H1 (cell line): ENCODE measurements around the gene HSPBAP1. TPM values are rescaled to one million over a fixed set of nuclear protein-coding genes. Genes with fewer than 3 reads are reported as not detected.

Experiments
- CTCF ChIA-PET: fragments of 300-600 bp; sonication (Branson Sonifier 250); formaldehyde crosslinking; loops from one replicate; lab custom pipeline; 2021; ENCODE audit not compliant: partially characterized antibody; lab: Charles Lee
- POLR2A ChIA-PET: fragments of 300-600 bp; sonication (Branson Sonifier 250); formaldehyde crosslinking; loops from one replicate; lab custom pipeline; 2021; ENCODE audit warnings: inconsistent platforms; ENCODE audit not compliant: partially characterized antibody; lab: Charles Lee
- DNase-seq, 2 experiments: peaks; one replicate each; pipeline versions ENCODE4 v3.0.0 to v3.0.0-alpha.2; 2010 to 2022; ENCODE audit warnings: low spot score in 2 of 2, low read depth in 1 of 2, mixed read lengths in 1 of 2
- FAIRE-seq: peaks from 2 replicates; lab custom pipeline; 2011; peaks lifted over from hg19 to GRCh38; lab: Jason Lieb, UNC
- H2AFZ ChIP-seq: 2 replicates; pipeline ENCODE4 v1.8.1; 2012; ENCODE audit warnings: low read length, inconsistent platforms
- H2AK5ac ChIP-seq: 2 replicates; pipeline ENCODE4 v1.6.1; 2013; ENCODE audit warnings: low read depth, low read length
- H2BK120ac ChIP-seq: replicated peaks from 2 replicates; pipeline ENCODE3; 2013; ENCODE audit warnings: low read depth, low read length, inconsistent platforms
- H2BK12ac ChIP-seq: 2 replicates; pipeline ENCODE4 v1.6.1; 2013; ENCODE audit warnings: low read depth, low read length
- H2BK15ac ChIP-seq: 2 replicates; pipeline ENCODE4 v1.6.1; 2013; ENCODE audit warnings: low read length
- H2BK20ac ChIP-seq: 2 replicates; pipeline ENCODE4 v1.6.1; 2013; ENCODE audit warnings: low read length
- H2BK5ac ChIP-seq: 2 replicates; pipeline ENCODE4 v1.6.1; 2013; ENCODE audit warnings: low read depth, low read length
- H3K14ac ChIP-seq: 2 replicates; pipeline ENCODE4 v1.6.1; 2013; ENCODE audit warnings: inconsistent platforms; ENCODE audit not compliant: insufficient read length
- H3K18ac ChIP-seq: 2 replicates; pipeline ENCODE4 v1.6.1; 2013; ENCODE audit warnings: low read length; ENCODE audit errors: extremely low read depth
- H3K23ac ChIP-seq: 2 replicates; pipeline ENCODE4 v1.6.1; 2013; ENCODE audit warnings: inconsistent platforms; ENCODE audit not compliant: insufficient read length
- H3K23me2 ChIP-seq: 2 replicates; pipeline ENCODE4 v1.6.1; 2013; ENCODE audit warnings: low read depth, low read length
- H3K27ac ChIP-seq: 2 replicates; pipeline ENCODE4 v1.6.1; 2011; ENCODE audit warnings: low read depth, low read length, inconsistent platforms
- H3K27me3 ChIP-seq, 4 experiments: replicated peaks in 1 of 4; 1 replicate in 1 of 4; 2 replicates in 3 of 4; pipeline versions ENCODE4 v1.6.1 to v1.8.1; 2011 to 2013; ENCODE audit warnings: low read length in 3 of 4, mild to moderate bottlenecking in 3 of 4, inconsistent platforms in 2 of 4, mixed read lengths in 2 of 4, moderate library complexity in 1 of 4; ENCODE audit not compliant: control insufficient read depth in 3 of 4, insufficient read depth in 3 of 4; ENCODE audit errors: extremely low read depth in 1 of 4
- H3K36me3 ChIP-seq, 4 experiments: 2 replicates each; pipeline versions ENCODE4 v1.6.1 to v1.8.1; 2011 to 2013; ENCODE audit warnings: mild to moderate bottlenecking in 4 of 4, low read length in 3 of 4, moderate library complexity in 2 of 4, control low read depth in 1 of 4, inconsistent platforms in 1 of 4; ENCODE audit not compliant: insufficient read depth in 4 of 4, control insufficient read depth in 2 of 4
- H3K4ac ChIP-seq: replicated peaks from 2 replicates; pipeline ENCODE3; 2013; ENCODE audit warnings: low read length, low read depth, mixed read lengths, inconsistent platforms; ENCODE audit not compliant: insufficient read length
- H3K4me1 ChIP-seq, 4 experiments: replicated peaks in 1 of 4; 1 replicate in 1 of 4; 2 replicates in 3 of 4; pipeline versions ENCODE4 v1.6.1 to v1.8.1; 2011 to 2013; ENCODE audit warnings: low read length in 3 of 4, inconsistent platforms in 2 of 4, mixed read lengths in 1 of 4; ENCODE audit not compliant: insufficient read depth in 4 of 4, control insufficient read depth in 3 of 4
- H3K4me2 ChIP-seq, 2 experiments: 2 replicates each; pipeline versions ENCODE4 v1.6.1 to v1.8.1; 2011 to 2013; ENCODE audit warnings: low read depth in 2 of 2, low read length in 2 of 2, control low read depth in 1 of 2, inconsistent platforms in 1 of 2, mild to moderate bottlenecking in 1 of 2; ENCODE audit not compliant: insufficient read depth in 1 of 2
- H3K4me3 ChIP-seq, 4 experiments: fragments of 200-600, 300-600 bp in 1 of 4; sonication (generic), shearing (Covaris generic), sonication (Bioruptor Twin) in 1 of 4; 2 replicates each; pipeline versions ENCODE4 v1.5.1 to v1.8.1; 2011 to 2016; ENCODE audit warnings: low read length in 4 of 4, low read depth in 3 of 4, control low read depth in 2 of 4, inconsistent platforms in 2 of 4, mild to moderate bottlenecking in 2 of 4, mixed read lengths in 1 of 4, moderate library complexity in 1 of 4; ENCODE audit not compliant: insufficient read depth in 2 of 4; ENCODE audit errors: extremely low read depth in 1 of 4
- H3K56ac ChIP-seq: replicated peaks from 2 replicates; pipeline ENCODE3; 2013; ENCODE audit warnings: low read depth, mild to moderate bottlenecking, mixed read lengths, low read length, inconsistent platforms; ENCODE audit not compliant: insufficient read length
- H3K79me1 ChIP-seq: 2 replicates; pipeline ENCODE4 v1.6.1; 2013; ENCODE audit warnings: low read depth, low read length, control low read depth
- H3K79me2 ChIP-seq, 2 experiments: 2 replicates each; pipeline versions ENCODE4 v1.6.1 to v1.8.1; 2012 to 2013; ENCODE audit warnings: low read length in 2 of 2, mild to moderate bottlenecking in 2 of 2, inconsistent platforms in 1 of 2; ENCODE audit not compliant: insufficient read depth in 2 of 2, control insufficient read depth in 1 of 2
- H3K9ac ChIP-seq, 4 experiments: replicated peaks in 1 of 4; 1 replicate in 1 of 4; 2 replicates in 3 of 4; pipeline versions ENCODE4 v1.6.1 to v1.8.1; 2011 to 2013; ENCODE audit warnings: low read depth in 3 of 4, low read length in 3 of 4, control low read depth in 2 of 4, mild to moderate bottlenecking in 2 of 4, moderate library complexity in 2 of 4, inconsistent platforms in 1 of 4; ENCODE audit errors: extremely low read depth in 1 of 4
- H3K9me3 ChIP-seq, 2 experiments: 2 replicates each; pipeline versions ENCODE4 v1.6.1 to v1.8.1; 2012 to 2013; ENCODE audit warnings: mild to moderate bottlenecking in 2 of 2, moderate library complexity in 2 of 2, control low read depth in 1 of 2, inconsistent platforms in 1 of 2, low read depth in 1 of 2, low read length in 1 of 2, mixed read lengths in 1 of 2; ENCODE audit not compliant: insufficient read depth in 2 of 2
- H4K20me1 ChIP-seq, 2 experiments: replicated peaks in 1 of 2; 2 replicates each; pipeline versions ENCODE3 to v1.8.1; 2011 to 2013; ENCODE audit warnings: inconsistent platforms in 2 of 2, low read length in 2 of 2, mild to moderate bottlenecking in 1 of 2; ENCODE audit not compliant: insufficient read depth in 2 of 2, control insufficient read depth in 1 of 2
- H4K5ac ChIP-seq: 2 replicates; pipeline ENCODE4 v1.6.1; 2013; ENCODE audit warnings: low read length, low read depth, mixed read lengths, inconsistent platforms; ENCODE audit not compliant: insufficient read length
- H4K8ac ChIP-seq: 2 replicates; pipeline ENCODE4 v1.8.0; 2013; ENCODE audit warnings: mild to moderate bottlenecking, moderate library complexity, low read length, inconsistent platforms; ENCODE audit not compliant: insufficient read depth; ENCODE audit errors: extremely low read depth
- H4K91ac ChIP-seq: replicated peaks from 2 replicates; pipeline ENCODE3; 2013; ENCODE audit warnings: low read length, mixed read lengths, inconsistent platforms; ENCODE audit not compliant: insufficient read length
- ASH2L ChIP-seq: fragments of 200-600, 300-600 bp; sonication (generic); IDR thresholded peaks from one replicate; pipeline ENCODE4 v1.7.1; 2017; ENCODE audit warnings: low read length
- BCL11A ChIP-seq, 2 experiments: IDR thresholded peaks; one replicate each; pipeline ENCODE4 v1.6.1; 2011; ENCODE audit warnings: low read depth in 2 of 2, low read length in 2 of 2, mild to moderate bottlenecking in 2 of 2
- BRCA1 ChIP-seq: IDR thresholded peaks from 2 replicates; pipeline ENCODE4 v1.6.1; 2012; ENCODE audit warnings: low read depth, low read length, improper control_type of control experiment
- GTF2F1 ChIP-seq: IDR thresholded peaks from 2 replicates; pipeline ENCODE4 v1.6.1; 2012; ENCODE audit warnings: low read depth, low read length, improper control_type of control experiment, borderline replicate concordance
- HDAC2 ChIP-seq, 2 experiments: fragments of 300-600 bp in 1 of 2; sonication (generic) in 1 of 2; IDR thresholded peaks; 2 replicates each; pipeline ENCODE4 v1.6.1; 2011 to 2012; ENCODE audit warnings: low read depth in 2 of 2, low read length in 2 of 2, mild to moderate bottlenecking in 2 of 2, moderate library complexity in 2 of 2, borderline replicate concordance in 1 of 2, inconsistent platforms in 1 of 2
- HDAC6 ChIP-seq: IDR thresholded peaks from one replicate; pipeline ENCODE4 v1.7.1; 2012; ENCODE audit warnings: low read depth, mild to moderate bottlenecking, inconsistent platforms, low read length, moderate library complexity
- JUND ChIP-seq: IDR thresholded peaks from 2 replicates; pipeline ENCODE4 v1.6.1; 2011; ENCODE audit warnings: mild to moderate bottlenecking, improper control_type of control experiment, low read length
- POU5F1 ChIP-seq: IDR thresholded peaks from 2 replicates; pipeline ENCODE4 v1.6.1; 2011; ENCODE audit warnings: low read depth, mild to moderate bottlenecking, low read length, moderate library complexity
- RFX5 ChIP-seq: IDR thresholded peaks from 2 replicates; pipeline ENCODE4 v1.6.1; 2011; ENCODE audit warnings: low read depth, low read length, improper control_type of control experiment, borderline replicate concordance
- WGBS, 2 experiments: shearing (Covaris generic) in 1 of 2; methylation state at CpG; one replicate each; pipeline versions ENCODE4 v1.1.6 to v1.1.7; 2013 to 2015; ENCODE audit warnings: low lambda C conversion rate in 2 of 2, mixed read lengths in 2 of 2, inconsistent platforms in 1 of 2, low coverage in 1 of 2, missing lambda C conversion rate in 1 of 2; ENCODE audit not compliant: insufficient replicate concordance in 2 of 2, insufficient coverage in 1 of 2, insufficient read length in 1 of 2; ENCODE audit errors: extremely low coverage in 1 of 2, missing lambda C conversion rate in 1 of 2; 5-methylcytosine and 5-hydroxymethylcytosine counted together
- polyA plus RNA-seq, 7 experiments: library from polyadenylated mRNA; depleted of rRNA in 3 of 7; stranded (reverse) in 5 of 7; unstranded in 2 of 7; fragments of >200 nt in 5 of 7; fragments of 200-250 nt in 2 of 7; gene quantifications; 1 replicate in 5 of 7; 2 replicates in 1 of 7; 4 replicates in 1 of 7; pipeline versions ENCODE4 v1.2.1 to v1.2.3, GENCODE V29; 2011 to 2013; ENCODE audit warnings: missing spikeins in 2 of 7, mixed read lengths in 2 of 7
- total RNA-seq: library from RNA; stranded (reverse); fragmentation: NEBNext Ultra II Directional; extraction: Animal tissue kit (Norgen Biotek cat#: 25700); gene quantifications from 2 replicates; pipeline ENCODE4 v1.2.1, GENCODE V29; 2021

HSPBAP1 gene
- total and polyA plus RNA-seq, 2 of the 8 experiments (the other 6 are each of a cell fraction or from before 2014, with no cell fraction given) = 7.5 to 8.3 TPM

DNA sequence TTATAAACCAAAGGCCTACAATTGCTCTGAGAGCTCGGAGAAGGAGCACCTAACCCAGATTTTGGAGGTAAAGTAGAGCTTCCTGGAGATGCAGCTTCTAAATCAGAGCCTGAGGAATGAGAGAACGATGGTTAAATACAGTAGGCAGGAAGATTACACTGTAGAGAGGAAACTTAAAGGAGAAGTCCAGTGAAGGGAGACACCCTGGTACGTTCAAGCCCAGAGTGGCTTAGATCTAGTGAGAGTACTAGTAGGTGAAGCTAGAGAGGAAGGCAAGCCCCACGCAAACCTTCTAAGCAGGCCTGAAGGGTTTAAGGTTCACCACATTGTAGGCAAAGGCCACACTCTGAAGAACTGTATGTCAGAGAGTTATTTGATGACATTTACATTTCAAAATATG is 34.6 kb upstream of the HSPBAP1 start:
- Histone ChIP-seq H3K9ac (no peak overlapping the region), H3K18ac (no peak overlapping the region), H3K56ac (no peak overlapping the region), H3K23ac (no peak overlapping the region), H3K79me2 (no peaks in the 10 kb centered on the region), H2AK5ac (no peak overlapping the region), H3K14ac (no peak overlapping the region), H3K79me1 (no peaks in the 10 kb centered on the region), H4K20me1 (no peaks in the 10 kb centered on the region), H3K4me2 (no peak overlapping the region), H3K4me3 (no peak overlapping the region), H2BK5ac (no peak overlapping the region), H2BK12ac (no peak overlapping the region), H3K4ac (no peak overlapping the region), H4K91ac (no peak overlapping the region), H3K4me1 (no peaks in the 10 kb centered on the region), H2BK20ac (no peak overlapping the region), H3K23me2 (no peaks in the 10 kb centered on the region), H2BK120ac (no peak overlapping the region), H4K5ac (no peak overlapping the region), H3K27ac (no peak overlapping the region), H3K36me3 (no peaks in the 10 kb centered on the region), H3K9me3 (no peaks in the 10 kb centered on the region), H3K27me3 (no peaks in the 10 kb centered on the region), H2BK15ac (no peak overlapping the region), H4K8ac (no peak overlapping the region), H2AFZ (no peak overlapping the region)
- FAIRE-seq = no peak
- ChIA-PET CTCF (no interaction called here), POLR2A (no interaction called here)
- DNase-seq = no peak
- WGBS, 2 experiments = 82% methylated on average over 4 of the region's 4 CpGs; no CpG with 5 or more reads in 1 of the 2 experiments
- TF ChIP-seq GTF2F1 (no peak), RFX5 (no peak), JUND (no peak), ASH2L (no peak), BCL11A (IDR thresholded peaks at IDR 0.05; ENCODE audit: low read depth in 2 of 2, low read length in 2 of 2) (no peak), HDAC2 (IDR thresholded peaks at IDR 0.05; ENCODE audit: borderline replicate concordance in 1 of 2, low read depth in 2 of 2, low read length in 2 of 2) (no peak), POU5F1 (no peak), HDAC6 (no peak), BRCA1 (no peak)
